Measurements from ENCODE around the gene RASA2. TPM values are rescaled to one million over a fixed set of nuclear protein-coding genes. Genes with fewer than 3 reads are reported as not detected.

The RASA2 gene
- total and polyA plus RNA-seq, 2 of the 8 experiments (the other 6 are each of a cell fraction or from before 2014, with no cell fraction given): 3.5 to 15.9 TPM

DNA sequence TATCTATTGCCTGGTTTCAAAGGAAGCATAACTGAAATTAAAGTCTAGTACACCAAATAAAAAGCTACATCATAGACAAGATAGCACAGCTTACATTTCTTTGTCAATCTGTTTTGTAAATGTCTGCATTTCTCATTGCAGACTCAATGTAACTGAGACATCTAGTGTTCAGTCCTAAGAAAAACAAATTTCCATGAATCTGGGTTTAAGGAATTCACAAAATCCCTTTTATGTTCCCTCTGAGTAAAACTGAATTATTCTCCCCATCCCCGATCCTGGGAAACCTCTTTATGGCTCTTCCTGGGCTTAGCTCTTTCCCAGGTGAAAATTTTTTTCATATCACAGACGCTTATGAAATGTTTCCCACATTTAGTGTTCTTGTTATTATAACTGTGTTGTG is 21.6 kb upstream of the RASA2 start (continued):
- TF ChIP-seq CHD2 (IDR thresholded peaks at IDR 0.05; ENCODE audit: low read length) (no peak), SUZ12 (IDR thresholded peaks at IDR 0.05; ENCODE audit: low read length) (no peak), SRF (IDR thresholded peaks at IDR 0.05; ENCODE audit: low read depth, low read length) (no peak)
- TF ChIP-seq, protein P1, sequence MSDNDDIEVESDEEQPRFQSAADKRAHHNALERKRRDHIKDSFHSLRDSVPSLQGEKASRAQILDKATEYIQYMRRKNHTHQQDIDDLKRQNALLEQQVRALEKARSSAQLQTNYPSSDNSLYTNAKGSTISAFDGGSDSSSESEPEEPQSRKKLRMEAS (IDR thresholded peaks at IDR 0.05): no peak

Data from H1 (cell line).